Measurements from ENCODE around the gene EIF4G1.

The EIF4G1 gene

GRCh38 chr3:184368586-184369183, 54.3 kb downstream of the EIF4G1 start:
- no peak for DNase-seq (ENCODE audit: low read depth)

DNA sequence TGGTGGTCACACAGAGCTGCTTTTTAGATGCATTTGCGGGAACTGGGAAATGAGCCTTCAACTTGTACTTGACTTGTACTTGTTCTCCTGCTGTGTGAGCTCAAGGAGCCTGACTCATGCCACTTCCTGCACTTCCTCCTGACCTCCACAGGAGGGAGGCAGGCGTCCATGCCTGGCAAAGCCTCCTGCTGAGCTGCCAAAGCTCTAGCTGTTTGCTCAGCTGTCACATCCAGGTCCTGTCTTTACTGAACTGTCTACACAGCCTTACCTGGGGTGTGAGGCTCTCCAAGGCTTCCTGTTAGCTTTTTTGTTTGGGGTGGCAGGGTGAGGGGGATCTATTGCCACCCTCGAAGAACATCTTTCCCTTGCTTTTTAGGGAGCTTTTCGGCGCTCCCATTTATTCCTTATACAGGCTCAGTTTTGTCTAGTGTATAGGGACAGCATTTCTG, 57.2 kb downstream of the EIF4G1 start:
- DNase-seq (ENCODE audit: low read depth) = peak; percentile 40

DNA sequence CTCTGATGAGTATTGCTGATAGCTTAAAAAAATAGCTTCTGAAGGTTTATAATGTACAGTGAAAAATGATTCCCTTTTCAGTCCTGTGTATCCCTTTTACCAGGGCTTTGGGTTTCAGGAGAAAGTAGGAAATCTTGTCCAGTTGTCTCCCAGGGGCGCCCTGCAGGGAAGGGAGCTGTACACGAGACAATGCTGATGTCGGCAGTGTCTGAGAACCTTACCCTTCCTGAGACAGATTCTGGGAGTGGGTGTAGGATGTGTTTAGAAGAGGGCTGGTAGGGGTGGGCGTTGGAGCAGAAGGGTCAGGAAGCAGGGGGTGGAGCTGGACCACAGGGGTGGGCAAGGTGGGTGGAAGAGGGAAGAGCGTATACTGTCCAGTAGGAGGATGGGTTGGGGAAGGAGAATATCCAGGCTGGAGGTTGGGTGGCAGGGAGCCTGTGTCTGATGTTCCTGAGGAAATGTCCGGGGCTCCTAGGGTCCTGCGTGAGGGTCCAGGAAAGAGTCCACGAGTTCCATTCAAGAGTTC, 58.0 kb downstream of the EIF4G1 start:
- DNase-seq (ENCODE audit: low read depth) = no peak

- no peak for DNase-seq (ENCODE audit: low read depth)
Measured at GRCh38 chr3:184372911-184373310, 58.5 kb downstream of the EIF4G1 start.

DNA sequence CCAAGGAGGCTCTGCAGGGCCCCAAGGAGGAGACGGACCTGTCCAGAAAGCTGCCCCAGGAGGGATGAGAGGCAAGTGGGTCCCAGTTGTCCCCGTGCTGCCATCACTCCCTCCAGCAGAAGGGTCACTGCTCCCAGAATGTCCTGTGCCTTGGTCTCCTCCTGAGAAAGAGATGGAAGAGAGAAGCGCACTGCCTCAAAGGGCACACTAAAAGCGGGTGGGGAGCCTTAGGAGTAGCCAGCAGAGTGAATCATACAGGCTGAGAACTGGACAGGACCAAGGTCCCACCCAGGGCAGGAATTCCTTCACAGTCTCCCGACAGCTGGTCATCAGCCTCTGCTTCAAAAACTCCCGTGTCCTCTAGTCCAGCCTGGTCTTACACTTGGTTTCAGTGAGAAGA, 59.0 kb downstream of the EIF4G1 start:
- DNase-seq (ENCODE audit: low read depth) = no peak

DNA sequence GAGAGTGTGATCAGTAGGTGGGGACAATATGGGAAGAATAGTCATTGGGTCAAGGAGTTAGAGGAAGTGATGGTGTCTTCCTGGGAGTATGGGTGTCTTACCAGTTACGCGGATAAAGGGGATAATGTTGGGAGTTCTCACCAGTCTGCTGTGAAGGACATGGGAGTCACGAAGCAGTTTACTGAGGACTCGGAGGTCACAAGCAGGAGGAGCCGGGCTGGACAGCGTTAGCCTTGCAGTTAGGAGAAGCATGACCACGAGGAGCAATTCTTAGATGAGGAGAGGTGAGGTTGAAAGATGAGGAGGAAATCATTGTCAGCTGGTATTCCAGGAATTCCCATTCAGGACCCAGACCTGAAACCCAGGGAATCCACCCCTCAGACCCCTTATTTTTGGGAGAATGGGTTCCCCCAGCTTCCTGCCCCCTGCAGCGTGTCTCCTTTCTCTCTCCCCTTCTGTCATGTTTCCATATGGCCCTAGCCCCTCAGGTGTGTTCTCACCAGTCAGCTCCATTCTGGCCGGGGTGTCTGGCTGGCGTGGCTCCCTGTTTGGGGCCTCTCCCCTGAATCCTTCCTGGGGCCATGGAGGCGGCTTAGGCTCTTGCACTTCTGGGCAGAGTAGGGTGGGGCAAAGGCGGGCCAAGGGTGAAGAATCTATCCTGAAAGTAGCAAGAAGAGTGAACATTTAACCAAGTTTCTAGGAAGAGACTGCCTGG, 61.5 kb downstream of the EIF4G1 start:
- DNase-seq (ENCODE audit: low read depth) = no peak

DNA sequence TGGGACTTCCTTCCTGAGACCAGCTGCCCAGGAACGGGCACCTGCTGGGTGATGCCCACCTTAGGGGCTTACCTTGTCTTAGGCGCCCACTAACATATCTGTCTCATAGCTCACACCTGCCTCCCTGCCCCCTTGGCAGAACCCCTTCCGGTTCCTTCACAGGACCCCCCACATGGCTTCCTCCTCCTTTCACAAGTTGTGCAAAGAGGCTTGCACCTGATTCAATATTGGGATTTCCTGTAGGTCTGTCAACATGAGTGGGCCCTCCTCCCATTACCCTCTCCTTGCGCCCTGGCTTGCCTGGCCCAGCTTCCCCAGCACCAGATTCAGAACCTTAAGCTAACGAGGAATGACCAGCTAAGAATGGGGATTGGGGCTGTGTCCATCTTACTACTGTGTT, 63.0 kb downstream of the EIF4G1 start:
- no peak for DNase-seq (ENCODE audit: low read depth)

- DNase-seq (ENCODE audit: low read depth) = no peak
Measured at GRCh38 chr3:184377882-184378445, 63.6 kb downstream of the EIF4G1 start, which contains the start of gene THPO. THPO (minus strand) TSS chr3:184378207; CDS start chr3:184376259, 1,948 bp downstream.

DNA sequence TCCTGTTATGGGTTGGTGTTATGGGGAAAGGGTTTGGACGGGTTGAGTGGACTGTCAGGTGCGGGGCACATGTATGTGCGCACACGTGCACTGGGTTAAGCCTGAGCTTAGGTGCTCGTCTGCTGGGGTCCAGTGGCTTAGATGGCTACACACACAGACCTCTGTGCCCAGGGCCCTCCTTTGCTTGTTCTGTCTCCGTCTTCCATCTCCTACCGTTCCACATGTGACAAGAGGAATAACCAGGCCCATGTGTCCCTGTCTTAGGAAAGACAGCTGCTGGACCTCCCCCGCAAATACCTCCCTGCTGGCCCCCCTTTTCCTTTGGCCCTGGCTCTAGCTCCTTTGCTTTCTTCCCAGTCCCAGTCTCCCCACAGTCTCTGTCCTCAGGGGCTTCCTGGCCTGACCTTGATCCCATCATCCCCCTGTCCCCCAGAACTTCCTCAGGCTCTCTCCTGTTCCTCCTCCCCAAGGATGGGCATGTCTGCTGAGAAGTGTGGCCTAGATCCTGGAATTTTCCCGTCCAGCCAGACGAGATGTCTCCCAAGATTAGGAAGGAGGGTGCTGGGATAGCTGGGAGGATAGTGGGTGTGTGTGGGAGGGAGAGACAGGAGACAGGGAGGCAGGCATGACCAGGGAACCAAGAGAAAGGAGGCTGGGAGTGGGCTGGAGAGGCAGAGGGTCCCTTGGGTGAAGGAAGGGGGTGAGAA, 64.4 kb downstream of the EIF4G1 start:
- no peak for DNase-seq (ENCODE audit: low read depth)

DNA sequence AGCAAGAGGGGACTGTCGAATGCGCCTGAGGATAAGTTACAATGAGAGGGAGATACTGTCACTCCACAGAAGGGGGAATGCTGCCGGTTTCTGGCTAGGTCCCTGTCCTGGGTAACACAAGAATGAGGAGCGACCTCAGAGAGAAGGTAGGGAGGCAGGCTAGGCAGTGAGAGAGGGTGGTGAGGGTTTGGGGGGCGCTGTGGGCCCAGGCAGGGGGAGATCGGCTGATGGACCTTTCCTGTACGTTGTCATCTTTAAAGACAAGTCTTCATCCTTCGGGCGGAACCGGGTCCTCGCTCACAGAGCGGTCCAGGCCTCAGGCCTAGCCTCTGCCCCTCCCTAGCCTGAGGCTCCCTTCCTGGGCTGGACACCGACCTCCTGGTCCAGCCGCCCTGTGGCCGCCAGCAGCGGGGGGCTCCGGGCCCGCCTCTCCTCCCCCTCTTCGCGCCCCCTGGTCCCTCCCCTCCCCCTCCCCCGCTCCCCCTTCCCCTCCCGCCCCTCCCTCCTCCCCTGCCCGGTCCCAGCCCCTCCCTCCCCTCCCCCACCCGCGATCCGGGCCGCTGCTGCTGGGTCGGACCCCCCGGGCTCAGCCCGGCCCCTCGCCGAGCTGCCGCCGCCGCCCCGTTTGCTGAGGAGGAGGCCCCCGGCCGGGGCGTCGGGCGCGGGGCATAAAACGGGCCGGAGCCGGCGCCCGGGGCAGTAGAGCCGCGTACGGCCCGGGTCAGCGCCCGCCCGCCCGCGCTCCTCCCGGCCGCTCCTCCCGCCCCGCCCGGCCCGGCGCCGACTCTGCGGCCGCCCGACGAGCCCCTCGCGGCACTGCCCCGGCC, 65.2 kb downstream of the EIF4G1 start, which contains the start of gene CHRD:
Gene CHRD, plus strand, starts transcription at position 697 of the 827 bp plus-strand sequence. CDS start 265 bp downstream, outside the sequence.
- DNase-seq (ENCODE audit: low read depth) = no peak

DNA sequence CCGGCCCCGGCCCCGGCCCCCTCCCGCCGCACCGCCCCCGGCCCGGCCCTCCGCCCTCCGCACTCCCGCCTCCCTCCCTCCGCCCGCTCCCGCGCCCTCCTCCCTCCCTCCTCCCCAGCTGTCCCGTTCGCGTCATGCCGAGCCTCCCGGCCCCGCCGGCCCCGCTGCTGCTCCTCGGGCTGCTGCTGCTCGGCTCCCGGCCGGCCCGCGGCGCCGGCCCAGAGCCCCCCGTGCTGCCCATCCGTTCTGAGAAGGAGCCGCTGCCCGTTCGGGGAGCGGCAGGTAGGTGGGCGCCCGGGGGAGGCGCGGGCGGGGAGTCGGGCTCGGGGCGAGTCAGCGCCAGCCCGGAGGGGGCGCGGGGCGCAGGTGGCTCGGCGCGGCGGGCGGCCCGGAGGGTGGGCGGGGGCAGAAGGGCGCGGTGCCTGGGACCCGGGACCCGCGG, 65.8 kb downstream of the EIF4G1 start:
- no peak for DNase-seq (ENCODE audit: low read depth)

- DNase-seq (ENCODE audit: low read depth) = no peak
Measured at GRCh38 chr3:184380627-184381260, 66.3 kb downstream of the EIF4G1 start.

- no peak for DNase-seq (ENCODE audit: low read depth)
Measured at GRCh38 chr3:184381261-184382224, 67.1 kb downstream of the EIF4G1 start.

DNA sequence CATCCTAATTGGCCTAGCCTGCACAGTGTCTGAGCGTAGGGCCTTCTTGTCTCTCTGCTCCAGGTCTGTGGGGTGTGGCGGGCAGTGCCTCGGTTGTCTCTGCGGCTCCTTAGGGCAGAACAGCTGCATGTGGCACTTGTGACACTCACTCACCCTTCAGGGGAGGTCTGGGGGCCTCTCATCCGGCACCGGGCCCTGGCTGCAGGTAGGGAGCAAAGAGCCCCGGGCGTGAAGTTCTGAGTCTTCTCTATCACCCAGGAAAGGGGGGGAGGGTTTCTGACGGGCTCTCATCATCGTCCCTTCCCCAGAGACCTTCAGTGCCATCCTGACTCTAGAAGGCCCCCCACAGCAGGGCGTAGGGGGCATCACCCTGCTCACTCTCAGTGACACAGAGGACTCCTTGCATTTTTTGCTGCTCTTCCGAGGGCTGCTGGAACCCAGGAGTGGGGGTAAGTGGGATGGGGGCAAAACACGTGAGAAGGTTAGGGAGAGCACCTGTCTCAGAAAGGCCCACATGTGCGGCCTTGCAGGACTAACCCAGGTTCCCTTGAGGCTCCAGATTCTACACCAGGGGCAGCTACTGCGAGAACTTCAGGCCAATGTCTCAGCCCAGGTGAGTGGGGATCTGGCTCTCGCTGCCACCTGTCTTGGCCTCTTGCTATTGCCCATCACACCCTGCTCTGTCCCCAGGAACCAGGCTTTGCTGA, 68.1 kb downstream of the EIF4G1 start:
- DNase-seq (ENCODE audit: low read depth) = no peak

DNA sequence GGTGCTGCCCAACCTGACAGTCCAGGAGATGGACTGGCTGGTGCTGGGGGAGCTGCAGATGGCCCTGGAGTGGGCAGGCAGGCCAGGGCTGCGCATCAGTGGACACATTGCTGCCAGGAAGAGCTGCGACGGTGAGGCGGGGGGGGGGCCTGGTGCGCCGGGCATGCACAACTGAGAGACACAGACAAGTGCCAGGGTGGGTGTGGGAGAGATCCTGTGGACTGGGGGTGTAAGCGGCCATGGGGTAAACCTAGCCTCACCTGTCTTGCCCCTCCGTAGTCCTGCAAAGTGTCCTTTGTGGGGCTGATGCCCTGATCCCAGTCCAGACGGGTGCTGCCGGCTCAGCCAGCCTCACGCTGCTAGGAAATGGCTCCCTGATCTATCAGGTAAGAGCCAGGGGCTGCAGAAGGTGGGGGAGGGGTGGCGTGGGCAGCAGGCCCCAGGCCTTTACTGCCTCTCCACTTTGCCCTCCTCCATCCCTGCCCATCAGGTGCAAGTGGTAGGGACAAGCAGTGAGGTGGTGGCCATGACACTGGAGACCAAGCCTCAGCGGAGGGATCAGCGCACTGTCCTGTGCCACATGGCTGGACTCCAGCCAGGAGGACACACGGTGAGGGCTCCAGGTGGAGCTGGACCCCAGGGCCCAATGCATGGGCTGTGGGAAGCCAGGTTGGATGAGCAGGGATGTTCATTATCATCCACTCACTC, 68.8 kb downstream of the EIF4G1 start:
- no peak for DNase-seq (ENCODE audit: low read depth)

GRCh38 chr3:184384342-184384741, 69.9 kb downstream of the EIF4G1 start:
- DNase-seq (ENCODE audit: low read depth) = no peak
